Measurements from ENCODE around the gene NAGLU.

The NAGLU gene

DNA sequence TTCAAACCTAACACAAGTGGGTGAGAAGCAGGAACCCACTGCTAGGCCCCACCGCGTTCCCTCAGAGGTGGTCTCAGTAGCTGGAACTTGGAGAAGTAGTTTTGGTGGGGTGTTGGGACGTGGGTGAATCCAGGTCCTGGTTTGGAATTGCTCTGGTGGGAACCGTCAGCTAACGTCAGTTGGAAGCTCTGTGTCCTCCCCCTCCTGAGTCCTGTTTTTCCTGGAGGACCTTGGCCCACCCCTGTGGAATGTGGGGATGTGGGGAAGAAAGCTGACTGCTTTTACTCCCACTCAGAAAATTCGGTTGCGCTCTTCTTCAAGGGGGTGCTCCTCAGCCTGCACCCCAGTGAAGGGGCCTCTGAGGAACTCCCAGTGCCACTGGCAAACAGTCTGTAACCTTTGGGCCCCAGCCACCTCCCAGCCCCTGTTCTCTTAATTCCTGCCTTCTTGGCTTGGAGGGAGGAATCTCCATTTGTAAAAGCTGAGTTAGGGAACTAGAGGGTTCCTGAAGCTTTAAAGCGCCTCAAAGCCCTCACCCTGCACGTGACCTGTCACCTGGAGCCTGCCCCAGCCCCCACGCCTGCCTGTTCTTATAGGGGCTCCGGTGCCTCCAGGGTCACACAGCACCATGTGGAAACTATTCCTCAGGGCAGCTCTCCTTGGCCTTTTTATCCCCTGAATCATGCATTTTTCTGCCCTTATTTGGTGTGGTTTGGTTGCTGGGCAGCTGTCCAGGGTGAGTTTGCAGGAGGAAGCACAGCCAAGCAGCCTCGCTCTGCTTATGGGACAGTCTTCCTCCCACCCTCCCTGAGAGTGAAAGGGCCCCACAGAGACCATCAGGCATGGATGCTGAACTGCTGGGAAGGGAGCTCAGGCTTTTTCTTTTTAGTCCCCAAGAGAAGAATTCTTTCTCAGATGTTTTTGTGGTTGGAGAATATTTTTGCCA, 16.2 kb upstream of the NAGLU start:
- Histone ChIP-seq H3K4me1 (ENCODE audit: control insufficient read depth in 1 of 2, insufficient read depth in 2 of 2, low read length in 2 of 2) (peaks cover 45 to 60% of the 10 kb centered on the region in 2 donors), H3K9ac (ENCODE audit: low read depth in 1 of 2, low read length in 2 of 2) (peak overlapping the region; percentile 1 to 64), H3K27ac (ENCODE audit: low read depth, low read length) (peak overlapping the region; percentile 89), H3K4me3 (ENCODE audit: low read depth in 1 of 2, low read length in 2 of 2) (peak overlapping the region in 1 of 2 donors; percentile 17), H3K27me3 (ENCODE audit: control insufficient read depth in 1 of 2, insufficient read depth in 2 of 2, low read length in 2 of 2) (no peaks in the 10 kb centered on the region), H3K9me3 (ENCODE audit: control insufficient read depth in 1 of 2, low read length in 2 of 2) (no peaks in the 10 kb centered on the region), H3K36me3 (ENCODE audit: control insufficient read depth in 1 of 2, insufficient read depth in 2 of 2, low read length in 2 of 2) (peaks cover 7 to 13% of the 10 kb centered on the region in 2 donors)

DNA sequence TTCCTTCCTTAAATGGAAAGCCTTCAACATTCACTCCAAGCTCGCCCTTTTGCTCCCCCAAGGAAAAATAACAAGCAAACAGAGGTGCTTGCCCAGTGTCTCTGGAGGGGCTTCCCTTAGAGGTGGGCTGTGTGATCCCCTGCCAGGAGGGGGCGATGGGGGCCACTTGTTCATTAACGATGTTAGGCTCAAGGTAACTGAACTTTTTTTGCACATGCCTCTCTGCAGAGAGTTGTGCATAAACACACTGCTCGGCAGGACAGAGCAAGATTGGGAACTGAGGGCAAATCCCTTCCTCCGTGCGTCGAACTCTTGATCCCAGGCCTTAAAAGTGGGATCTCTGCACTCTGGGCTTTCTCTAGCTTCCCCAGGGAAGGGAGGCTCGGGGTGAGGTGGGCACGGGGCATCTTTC, 15.5 kb upstream of the NAGLU start:
- no peaks in the 10 kb centered on the region for H3K9me3 ChIP-seq (ENCODE audit: control insufficient read depth in 1 of 2, low read length in 2 of 2)
- peaks cover 45 to 60% of the 10 kb centered on the region in 2 donors for H3K4me1 ChIP-seq (ENCODE audit: control insufficient read depth in 1 of 2, insufficient read depth in 2 of 2, low read length in 2 of 2)
- H3K27me3 ChIP-seq (ENCODE audit: control insufficient read depth in 1 of 2, insufficient read depth in 2 of 2, low read length in 2 of 2): no peaks in the 10 kb centered on the region
- peak overlapping the region; percentile 89 for H3K27ac ChIP-seq (ENCODE audit: low read depth, low read length)
- peaks cover 7 to 12% of the 10 kb centered on the region in 2 donors for H3K36me3 ChIP-seq (ENCODE audit: control insufficient read depth in 1 of 2, insufficient read depth in 2 of 2, low read length in 2 of 2)
- no peak overlapping the region for H3K4me3 ChIP-seq (ENCODE audit: low read depth in 1 of 2, low read length in 2 of 2)
- H3K9ac ChIP-seq (ENCODE audit: low read depth in 1 of 2, low read length in 2 of 2): peak overlapping the region; percentile 1 to 19

DNA sequence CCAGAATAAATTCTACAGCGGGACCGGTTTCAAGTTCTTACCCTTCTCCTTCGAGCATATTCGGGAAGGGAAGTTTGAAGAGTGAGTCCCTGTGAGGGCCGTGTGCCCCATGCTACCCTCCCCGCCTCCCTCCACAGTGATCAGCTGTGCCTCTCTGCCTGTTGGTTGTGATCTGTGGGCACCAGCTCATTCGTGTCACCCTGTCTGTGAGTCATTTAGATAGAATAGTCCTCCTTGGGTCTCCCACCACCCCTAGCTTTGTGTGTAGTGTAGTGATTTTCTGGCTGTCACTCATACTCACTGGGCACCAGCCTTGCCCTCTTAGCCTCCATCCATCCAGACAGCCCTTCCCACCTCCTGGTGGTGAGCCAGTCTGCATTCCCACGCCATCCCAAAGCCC, 15.0 kb upstream of the NAGLU start:
- no peaks in the 10 kb centered on the region for H3K27me3 ChIP-seq (ENCODE audit: control insufficient read depth in 1 of 2, insufficient read depth in 2 of 2, low read length in 2 of 2)
- H3K4me3 ChIP-seq (ENCODE audit: low read depth in 1 of 2, low read length in 2 of 2): no peak overlapping the region
- peaks cover 7 to 12% of the 10 kb centered on the region in 2 donors for H3K36me3 ChIP-seq (ENCODE audit: control insufficient read depth in 1 of 2, insufficient read depth in 2 of 2, low read length in 2 of 2)
- peaks cover 45 to 60% of the 10 kb centered on the region in 2 donors for H3K4me1 ChIP-seq (ENCODE audit: control insufficient read depth in 1 of 2, insufficient read depth in 2 of 2, low read length in 2 of 2)
- peak overlapping the region; percentile 82 for H3K27ac ChIP-seq (ENCODE audit: low read depth, low read length)
- peak overlapping the region; percentile 1 to 19 for H3K9ac ChIP-seq (ENCODE audit: low read depth in 1 of 2, low read length in 2 of 2)
- no peaks in the 10 kb centered on the region for H3K9me3 ChIP-seq (ENCODE audit: control insufficient read depth in 1 of 2, low read length in 2 of 2)

DNA sequence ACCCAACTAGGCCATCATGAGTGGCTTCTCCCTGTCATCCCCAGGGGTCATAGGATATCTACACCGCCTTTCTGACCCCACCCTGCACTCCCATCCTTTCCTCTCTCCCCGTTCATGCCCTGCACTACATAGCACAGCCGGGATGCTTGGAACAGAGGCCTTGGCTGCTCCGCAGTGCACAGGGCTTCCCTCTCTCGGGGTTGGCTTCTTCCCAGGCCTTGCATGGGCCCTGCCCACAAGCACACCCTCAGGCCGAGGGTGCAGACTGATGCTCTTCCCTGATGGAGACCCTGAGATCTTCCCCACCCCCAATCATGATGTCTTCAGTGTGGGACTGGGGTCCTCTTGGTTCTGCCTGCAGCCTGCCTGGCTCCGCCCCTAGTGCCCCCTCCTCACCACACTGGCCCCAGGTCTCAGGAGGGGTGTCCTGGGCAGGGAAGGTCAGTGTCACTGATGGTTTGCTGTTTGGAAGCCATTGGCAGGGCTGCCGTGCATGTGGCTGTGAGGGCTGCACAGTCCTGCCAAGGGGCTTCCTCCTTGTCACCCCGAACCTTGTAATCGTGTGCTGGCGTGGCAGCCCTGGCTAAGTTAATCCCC, 14.3 kb upstream of the NAGLU start:
- Histone ChIP-seq H3K9ac (ENCODE audit: low read depth in 1 of 2, low read length in 2 of 2) (no peak overlapping the region), H3K9me3 (ENCODE audit: control insufficient read depth in 1 of 2, low read length in 2 of 2) (no peaks in the 10 kb centered on the region), H3K4me3 (ENCODE audit: low read depth in 1 of 2, low read length in 2 of 2) (no peak overlapping the region), H3K27ac (ENCODE audit: low read depth, low read length) (peak overlapping the region; percentile 82), H3K36me3 (ENCODE audit: control insufficient read depth in 1 of 2, insufficient read depth in 2 of 2, low read length in 2 of 2) (peaks cover 7 to 12% of the 10 kb centered on the region in 2 donors), H3K27me3 (ENCODE audit: control insufficient read depth in 1 of 2, insufficient read depth in 2 of 2, low read length in 2 of 2) (no peaks in the 10 kb centered on the region), H3K4me1 (ENCODE audit: control insufficient read depth in 1 of 2, insufficient read depth in 2 of 2, low read length in 2 of 2) (peaks cover 45 to 60% of the 10 kb centered on the region in 2 donors)

DNA sequence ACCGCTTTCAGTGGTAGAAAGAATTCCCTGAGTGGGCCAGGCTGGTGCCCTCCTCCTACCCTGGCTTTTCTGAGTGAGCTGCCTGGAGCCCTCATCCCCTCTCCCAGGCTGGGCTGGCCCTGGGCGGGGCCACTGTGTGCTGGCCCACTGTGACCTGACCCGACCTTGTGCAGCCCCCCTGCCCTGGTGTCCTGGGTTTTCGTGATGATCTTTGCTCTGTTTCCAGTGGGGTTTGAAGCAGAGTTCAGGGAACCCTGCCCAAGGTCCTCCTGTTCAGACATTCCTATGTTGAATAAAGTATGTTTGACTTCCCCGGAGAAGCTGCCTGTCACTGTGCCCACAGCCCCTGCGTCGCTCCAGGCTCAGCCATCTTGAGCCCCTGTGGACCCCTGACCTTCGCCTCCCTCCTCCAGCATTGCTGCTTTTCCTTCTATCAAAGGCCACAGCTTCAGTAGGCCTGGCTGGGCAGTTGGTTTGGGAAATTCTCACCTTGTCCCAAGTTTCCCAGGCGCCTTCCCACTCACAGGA, 13.7 kb upstream of the NAGLU start:
- Histone ChIP-seq H3K9ac (ENCODE audit: low read depth in 1 of 2, low read length in 2 of 2) (no peak overlapping the region), H3K36me3 (ENCODE audit: control insufficient read depth in 1 of 2, insufficient read depth in 2 of 2, low read length in 2 of 2) (peaks cover 7 to 12% of the 10 kb centered on the region in 2 donors), H3K4me3 (ENCODE audit: low read depth in 1 of 2, low read length in 2 of 2) (no peak overlapping the region), H3K9me3 (ENCODE audit: control insufficient read depth in 1 of 2, low read length in 2 of 2) (no peaks in the 10 kb centered on the region), H3K27me3 (ENCODE audit: control insufficient read depth in 1 of 2, insufficient read depth in 2 of 2, low read length in 2 of 2) (no peaks in the 10 kb centered on the region), H3K4me1 (ENCODE audit: control insufficient read depth in 1 of 2, insufficient read depth in 2 of 2, low read length in 2 of 2) (peaks cover 45 to 60% of the 10 kb centered on the region in 2 donors), H3K27ac (ENCODE audit: low read depth, low read length) (peak overlapping the region; percentile 82)

DNA sequence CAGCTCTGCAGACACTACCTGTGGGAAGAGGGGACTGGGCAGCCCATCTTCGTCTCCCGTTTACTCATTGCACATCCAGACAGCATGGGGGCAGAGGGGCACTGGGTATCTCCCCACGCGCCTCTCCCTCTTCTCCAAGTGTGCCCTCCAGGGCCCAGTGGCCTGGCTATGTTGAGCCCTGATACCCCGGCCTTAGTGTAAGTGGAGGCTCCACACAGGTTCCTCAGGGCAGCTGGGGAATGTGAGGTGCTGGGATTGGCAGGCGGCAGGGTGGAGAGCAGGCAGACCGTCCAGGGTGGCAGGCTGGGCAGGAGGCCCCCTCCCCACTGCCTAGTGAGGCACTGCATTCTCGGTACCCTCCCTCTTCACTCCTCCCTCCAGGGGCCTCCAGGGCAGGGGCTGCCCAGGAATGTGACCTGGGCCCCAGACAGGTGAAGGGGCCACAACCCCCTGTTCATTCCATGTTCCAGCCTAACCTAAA, 13.2 kb upstream of the NAGLU start:
- Histone ChIP-seq H3K9ac (ENCODE audit: low read depth in 1 of 2, low read length in 2 of 2) (no peak overlapping the region), H3K27ac (ENCODE audit: low read depth, low read length) (peak overlapping the region; percentile 82), H3K4me3 (ENCODE audit: low read depth in 1 of 2, low read length in 2 of 2) (no peak overlapping the region), H3K27me3 (ENCODE audit: control insufficient read depth in 1 of 2, insufficient read depth in 2 of 2, low read length in 2 of 2) (no peaks in the 10 kb centered on the region), H3K36me3 (ENCODE audit: control insufficient read depth in 1 of 2, insufficient read depth in 2 of 2, low read length in 2 of 2) (peaks cover 7 to 12% of the 10 kb centered on the region in 2 donors), H3K4me1 (ENCODE audit: control insufficient read depth in 1 of 2, insufficient read depth in 2 of 2, low read length in 2 of 2) (peaks cover 41 to 57% of the 10 kb centered on the region in 2 donors), H3K9me3 (ENCODE audit: control insufficient read depth in 1 of 2, low read length in 2 of 2) (no peaks in the 10 kb centered on the region)

DNA sequence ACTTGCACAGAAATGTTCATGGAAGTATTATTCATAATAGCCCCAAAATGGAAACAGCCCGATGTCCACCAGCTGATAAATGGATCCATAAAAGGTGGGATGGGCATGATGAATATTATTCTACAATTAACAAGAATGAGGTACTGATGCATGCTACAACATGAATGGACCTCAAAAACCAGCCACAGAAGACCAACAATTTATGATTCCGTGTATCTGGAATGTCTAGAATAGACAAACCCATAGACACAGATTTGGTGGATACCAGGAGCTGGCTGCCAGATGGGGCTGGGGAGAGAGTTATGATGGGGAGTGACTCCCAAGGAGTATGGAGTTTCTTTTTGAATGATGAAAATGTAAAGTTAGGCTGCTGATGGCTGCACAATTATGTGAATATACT, 10.8 kb upstream of the NAGLU start:
- Histone ChIP-seq H3K4me1 (ENCODE audit: control insufficient read depth in 1 of 2, insufficient read depth in 2 of 2, low read length in 2 of 2) (peaks cover 17 to 39% of the 10 kb centered on the region in 2 donors), H3K27ac (ENCODE audit: low read depth, low read length) (no peak overlapping the region), H3K9ac (ENCODE audit: low read depth in 1 of 2, low read length in 2 of 2) (no peak overlapping the region)

DNA sequence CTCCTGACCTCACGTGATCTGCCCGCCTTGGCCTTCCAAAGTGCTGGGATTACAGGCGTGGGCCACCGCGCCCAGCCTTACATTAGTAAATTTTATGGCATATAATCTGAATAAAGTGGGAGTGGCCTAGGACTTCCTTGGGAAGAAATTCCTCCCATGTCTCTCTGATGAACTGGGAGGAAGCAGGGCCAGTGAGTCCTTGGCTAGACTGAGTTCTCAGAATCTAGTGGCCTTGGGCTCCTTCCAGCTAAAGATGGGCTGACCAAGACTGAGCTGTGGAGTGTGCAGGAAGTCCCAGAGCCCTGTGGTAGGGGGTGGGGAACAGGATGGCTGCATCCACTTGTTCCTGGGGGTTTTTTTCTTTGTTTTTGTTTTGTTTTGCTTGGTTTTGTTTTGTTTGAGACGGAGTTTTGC, 10.0 kb upstream of the NAGLU start:
- Histone ChIP-seq H3K4me1 (ENCODE audit: control insufficient read depth in 1 of 2, insufficient read depth in 2 of 2, low read length in 2 of 2) (peaks cover 9 to 37% of the 10 kb centered on the region in 2 donors), H3K9me3 (ENCODE audit: control insufficient read depth in 1 of 2, low read length in 2 of 2) (no peaks in the 10 kb centered on the region), H3K27ac (ENCODE audit: low read depth, low read length) (no peak overlapping the region), H3K9ac (ENCODE audit: low read depth in 1 of 2, low read length in 2 of 2) (no peak overlapping the region), H3K27me3 (ENCODE audit: control insufficient read depth in 1 of 2, insufficient read depth in 2 of 2, low read length in 2 of 2) (no peaks in the 10 kb centered on the region), H3K36me3 (ENCODE audit: control insufficient read depth in 1 of 2, insufficient read depth in 2 of 2, low read length in 2 of 2) (peaks cover 7 to 10% of the 10 kb centered on the region in 2 donors), H3K4me3 (ENCODE audit: low read depth in 1 of 2, low read length in 2 of 2) (no peak overlapping the region)

More for the DNA sequence above, 10.8 kb upstream of the NAGLU start:
- Histone ChIP-seq H3K36me3 (ENCODE audit: control insufficient read depth in 1 of 2, insufficient read depth in 2 of 2, low read length in 2 of 2) (peaks cover 7 to 12% of the 10 kb centered on the region in 2 donors), H3K9me3 (ENCODE audit: control insufficient read depth in 1 of 2, low read length in 2 of 2) (no peaks in the 10 kb centered on the region), H3K4me3 (ENCODE audit: low read depth in 1 of 2, low read length in 2 of 2) (no peak overlapping the region), H3K27me3 (ENCODE audit: control insufficient read depth in 1 of 2, insufficient read depth in 2 of 2, low read length in 2 of 2) (no peaks in the 10 kb centered on the region)

DNA sequence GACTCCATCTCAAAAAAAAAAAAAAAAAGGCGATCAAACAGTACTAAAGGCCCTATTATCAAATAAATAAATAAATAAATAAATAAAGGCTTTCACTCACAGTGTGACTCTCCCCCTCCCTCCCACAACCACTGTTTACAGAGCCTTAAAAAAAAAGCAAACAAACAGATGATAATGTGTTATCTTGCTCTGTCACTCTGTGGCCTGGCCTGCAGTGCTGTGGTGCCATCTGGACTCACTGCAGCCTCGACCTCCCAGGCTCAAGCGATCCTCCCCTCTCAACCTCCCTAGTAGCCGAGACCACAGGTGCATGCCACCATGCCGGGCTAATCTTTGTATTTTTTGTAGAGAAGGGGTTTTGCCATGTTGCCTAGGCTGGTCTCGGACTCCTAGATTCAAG, 8.1 kb upstream of the NAGLU start:
- no peaks in the 10 kb centered on the region for H3K27me3 ChIP-seq (ENCODE audit: control insufficient read depth in 1 of 2, insufficient read depth in 2 of 2, low read length in 2 of 2)
- H3K9ac ChIP-seq (ENCODE audit: low read depth in 1 of 2, low read length in 2 of 2): no peak overlapping the region
- H3K9me3 ChIP-seq (ENCODE audit: control insufficient read depth in 1 of 2, low read length in 2 of 2): no peaks in the 10 kb centered on the region
- H3K4me1 ChIP-seq (ENCODE audit: control insufficient read depth in 1 of 2, insufficient read depth in 2 of 2, low read length in 2 of 2): peaks cover 6 to 28% of the 10 kb centered on the region in 2 donors
- H3K36me3 ChIP-seq (ENCODE audit: control insufficient read depth in 1 of 2, insufficient read depth in 2 of 2, low read length in 2 of 2): no peaks in the 10 kb centered on the region
- no peak overlapping the region for H3K27ac ChIP-seq (ENCODE audit: low read depth, low read length)
- no peak overlapping the region for H3K4me3 ChIP-seq (ENCODE audit: low read depth in 1 of 2, low read length in 2 of 2)

DNA sequence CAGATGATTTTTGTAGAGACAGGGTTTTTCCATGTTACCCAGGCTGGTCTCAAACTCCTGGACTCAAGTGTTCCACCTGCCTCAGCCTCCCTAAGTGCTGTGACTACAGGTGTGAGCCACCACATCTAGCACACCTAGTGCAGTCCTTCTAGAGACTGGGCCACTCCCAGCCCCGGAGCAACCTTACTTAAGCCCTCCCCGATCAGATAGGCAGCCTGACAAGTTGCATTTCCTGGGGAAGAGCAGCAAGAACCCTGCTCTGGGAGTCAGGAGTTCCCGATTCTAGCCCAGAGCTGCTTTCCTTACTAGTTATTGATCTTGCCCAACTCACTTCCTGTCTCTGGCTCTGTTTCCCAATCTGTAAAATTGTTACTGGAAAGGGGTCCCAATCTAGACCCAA, 7.0 kb upstream of the NAGLU start:
- no peaks in the 10 kb centered on the region for H3K27me3 ChIP-seq (ENCODE audit: control insufficient read depth in 1 of 2, insufficient read depth in 2 of 2, low read length in 2 of 2)
- H3K27ac ChIP-seq (ENCODE audit: low read depth, low read length): no peak overlapping the region
- no peak overlapping the region for H3K4me3 ChIP-seq (ENCODE audit: low read depth in 1 of 2, low read length in 2 of 2)
- H3K4me1 ChIP-seq (ENCODE audit: control insufficient read depth in 1 of 2, insufficient read depth in 2 of 2, low read length in 2 of 2): peaks cover 6 to 26% of the 10 kb centered on the region in 2 donors
- no peaks in the 10 kb centered on the region for H3K36me3 ChIP-seq (ENCODE audit: control insufficient read depth in 1 of 2, insufficient read depth in 2 of 2, low read length in 2 of 2)
- H3K9ac ChIP-seq (ENCODE audit: low read depth in 1 of 2, low read length in 2 of 2): no peak overlapping the region
- H3K9me3 ChIP-seq (ENCODE audit: control insufficient read depth in 1 of 2, low read length in 2 of 2): no peaks in the 10 kb centered on the region

Measured in duodenal mucosa (tissue), 2 donors.